ENCODE results near the gene HTRA3. TPM values are rescaled to one million over a fixed set of nuclear protein-coding genes. Genes with fewer than 3 reads are reported as not detected.

The HTRA3 gene
- polyA plus RNA-seq, 1 donor from 2014 or later: not detected

DNA sequence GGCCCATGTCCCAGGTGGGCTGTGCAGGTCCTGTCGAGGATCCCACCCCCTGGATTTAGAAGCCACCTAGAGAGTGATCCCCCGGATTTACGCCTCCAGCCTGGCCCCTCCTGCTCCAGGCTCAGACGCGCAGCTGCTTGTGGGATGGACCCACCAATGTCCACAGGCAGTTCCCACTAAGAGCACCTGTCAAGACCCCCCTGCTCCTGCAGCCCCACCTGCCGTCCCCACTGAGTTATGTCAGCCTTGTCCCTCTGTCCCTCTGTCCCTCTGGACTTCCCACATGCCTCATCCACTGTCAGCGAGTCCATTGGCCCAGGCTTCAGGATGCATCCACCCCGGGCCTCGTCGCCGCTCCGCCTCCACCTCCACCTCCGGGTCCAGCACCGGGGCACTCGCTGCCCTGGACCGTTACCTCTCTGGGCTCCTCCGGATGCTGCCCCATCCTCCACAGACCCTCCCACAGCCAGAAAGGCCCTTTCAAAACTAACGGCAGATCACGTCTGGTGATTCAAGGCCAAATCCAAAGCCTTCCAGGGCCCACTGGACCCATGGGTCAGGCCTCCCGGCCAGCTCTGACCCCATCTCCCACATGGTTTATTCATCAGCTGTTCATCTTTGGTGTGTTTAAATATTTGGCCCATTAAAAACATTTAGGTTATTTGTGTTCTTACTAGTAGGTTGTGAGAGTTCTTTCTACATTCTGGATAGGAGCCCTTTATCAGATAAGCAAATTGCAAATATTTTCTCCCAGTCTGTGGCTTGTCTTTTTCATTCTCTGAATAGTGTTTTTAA lies 28.3 kb downstream of the HTRA3 start:
- no peaks in the 10 kb centered on the region for H4K20me1 ChIP-seq (ENCODE audit: insufficient read depth)
- no peak overlapping the region for H3K27ac ChIP-seq (ENCODE audit: low read length)
- no peak overlapping the region for H3K4me3 ChIP-seq (ENCODE audit: low read length)
- H3K9me2 ChIP-seq (ENCODE audit: insufficient read depth, low read length): no peaks in the 10 kb centered on the region
- H2AFZ ChIP-seq (ENCODE audit: low read depth, low read length): no peak overlapping the region
- no peaks in the 10 kb centered on the region for H3F3A ChIP-seq (ENCODE audit: insufficient read depth, low read length, poor library complexity, severe bottlenecking)
- no peaks in the 10 kb centered on the region for H3K36me3 ChIP-seq (ENCODE audit: insufficient read depth, low read length)
- H3K27me3 ChIP-seq (ENCODE audit: insufficient read depth, low read depth, low read length): no peaks in the 10 kb centered on the region
- TF ChIP-seq TAF1 (IDR thresholded peaks at IDR 0.05; ENCODE audit: low read depth) (no peak), POLR2AphosphoS5 (IDR thresholded peaks at IDR 0.05) (no peak), SMC3 (conservative IDR thresholded peaks at IDR 0.05; ENCODE audit: poor library complexity) (no peak), RAD21 (conservative IDR thresholded peaks at IDR 0.05) (no peak), MXI1 (conservative IDR thresholded peaks at IDR 0.05; ENCODE audit: poor library complexity, severe bottlenecking) (no peak), EZH2 (IDR thresholded peaks at IDR 0.05; ENCODE audit: borderline replicate concordance, insufficient read depth, low read length, poor library complexity, severe bottlenecking) (no peak), EP300 (conservative IDR thresholded peaks at IDR 0.05; ENCODE audit: poor library complexity, severe bottlenecking) (no peak)
- TF ChIP-seq, protein P1, sequence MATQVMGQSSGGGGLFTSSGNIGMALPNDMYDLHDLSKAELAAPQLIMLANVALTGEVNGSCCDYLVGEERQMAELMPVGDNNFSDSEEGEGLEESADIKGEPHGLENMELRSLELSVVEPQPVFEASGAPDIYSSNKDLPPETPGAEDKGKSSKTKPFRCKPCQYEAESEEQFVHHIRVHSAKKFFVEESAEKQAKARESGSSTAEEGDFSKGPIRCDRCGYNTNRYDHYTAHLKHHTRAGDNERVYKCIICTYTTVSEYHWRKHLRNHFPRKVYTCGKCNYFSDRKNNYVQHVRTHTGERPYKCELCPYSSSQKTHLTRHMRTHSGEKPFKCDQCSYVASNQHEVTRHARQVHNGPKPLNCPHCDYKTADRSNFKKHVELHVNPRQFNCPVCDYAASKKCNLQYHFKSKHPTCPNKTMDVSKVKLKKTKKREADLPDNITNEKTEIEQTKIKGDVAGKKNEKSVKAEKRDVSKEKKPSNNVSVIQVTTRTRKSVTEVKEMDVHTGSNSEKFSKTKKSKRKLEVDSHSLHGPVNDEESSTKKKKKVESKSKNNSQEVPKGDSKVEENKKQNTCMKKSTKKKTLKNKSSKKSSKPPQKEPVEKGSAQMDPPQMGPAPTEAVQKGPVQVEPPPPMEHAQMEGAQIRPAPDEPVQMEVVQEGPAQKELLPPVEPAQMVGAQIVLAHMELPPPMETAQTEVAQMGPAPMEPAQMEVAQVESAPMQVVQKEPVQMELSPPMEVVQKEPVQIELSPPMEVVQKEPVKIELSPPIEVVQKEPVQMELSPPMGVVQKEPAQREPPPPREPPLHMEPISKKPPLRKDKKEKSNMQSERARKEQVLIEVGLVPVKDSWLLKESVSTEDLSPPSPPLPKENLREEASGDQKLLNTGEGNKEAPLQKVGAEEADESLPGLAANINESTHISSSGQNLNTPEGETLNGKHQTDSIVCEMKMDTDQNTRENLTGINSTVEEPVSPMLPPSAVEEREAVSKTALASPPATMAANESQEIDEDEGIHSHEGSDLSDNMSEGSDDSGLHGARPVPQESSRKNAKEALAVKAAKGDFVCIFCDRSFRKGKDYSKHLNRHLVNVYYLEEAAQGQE (IDR thresholded peaks at IDR 0.05; ENCODE audit: borderline replicate concordance): no peak
- TF ChIP-seq, protein P2, sequence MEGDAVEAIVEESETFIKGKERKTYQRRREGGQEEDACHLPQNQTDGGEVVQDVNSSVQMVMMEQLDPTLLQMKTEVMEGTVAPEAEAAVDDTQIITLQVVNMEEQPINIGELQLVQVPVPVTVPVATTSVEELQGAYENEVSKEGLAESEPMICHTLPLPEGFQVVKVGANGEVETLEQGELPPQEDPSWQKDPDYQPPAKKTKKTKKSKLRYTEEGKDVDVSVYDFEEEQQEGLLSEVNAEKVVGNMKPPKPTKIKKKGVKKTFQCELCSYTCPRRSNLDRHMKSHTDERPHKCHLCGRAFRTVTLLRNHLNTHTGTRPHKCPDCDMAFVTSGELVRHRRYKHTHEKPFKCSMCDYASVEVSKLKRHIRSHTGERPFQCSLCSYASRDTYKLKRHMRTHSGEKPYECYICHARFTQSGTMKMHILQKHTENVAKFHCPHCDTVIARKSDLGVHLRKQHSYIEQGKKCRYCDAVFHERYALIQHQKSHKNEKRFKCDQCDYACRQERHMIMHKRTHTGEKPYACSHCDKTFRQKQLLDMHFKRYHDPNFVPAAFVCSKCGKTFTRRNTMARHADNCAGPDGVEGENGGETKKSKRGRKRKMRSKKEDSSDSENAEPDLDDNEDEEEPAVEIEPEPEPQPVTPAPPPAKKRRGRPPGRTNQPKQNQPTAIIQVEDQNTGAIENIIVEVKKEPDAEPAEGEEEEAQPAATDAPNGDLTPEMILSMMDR (IDR thresholded peaks at IDR 0.05; ENCODE audit: poor library complexity, severe bottlenecking): no peak
- no peaks in the 10 kb centered on the region for H3K79me2 ChIP-seq (replicated peaks; ENCODE audit: insufficient read depth, low read length)
- H3K4me2 ChIP-seq (ENCODE audit: low read length): no peak overlapping the region
- H3K9ac ChIP-seq (ENCODE audit: low read length): no peak overlapping the region
- no peaks in the 10 kb centered on the region for H3K9me3 ChIP-seq (ENCODE audit: low read length)

DNA sequence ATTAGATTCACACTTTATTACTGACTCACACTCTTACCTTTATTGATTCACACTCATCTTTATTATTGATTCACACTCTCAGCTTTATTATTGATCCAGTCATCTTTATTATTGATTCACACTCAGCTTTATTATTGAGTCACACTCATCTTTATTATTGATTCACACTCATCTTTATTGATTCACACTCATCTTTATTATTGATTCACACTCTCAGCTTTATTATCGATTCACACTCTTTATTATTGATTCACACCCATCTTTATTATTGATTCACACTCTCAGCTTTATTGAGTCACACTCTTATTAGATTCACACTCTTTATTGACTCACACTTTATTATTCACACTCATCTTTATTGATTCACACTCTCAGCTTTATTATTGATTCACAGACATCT lies 31.3 kb downstream of the HTRA3 start:
- no peaks in the 10 kb centered on the region for H3K27me3 ChIP-seq (ENCODE audit: insufficient read depth, low read depth, low read length)
- no peak overlapping the region for H3K4me2 ChIP-seq (ENCODE audit: low read length)
- no peaks in the 10 kb centered on the region for H3F3A ChIP-seq (ENCODE audit: insufficient read depth, low read length, poor library complexity, severe bottlenecking)

More for the DNA sequence above, 31.3 kb downstream of the HTRA3 start:
- Histone ChIP-seq H4K20me1 (ENCODE audit: insufficient read depth) (no peaks in the 10 kb centered on the region), H3K27ac (ENCODE audit: low read length) (no peak overlapping the region), H3K4me3 (ENCODE audit: low read length) (no peak overlapping the region), H3K36me3 (ENCODE audit: insufficient read depth, low read length) (no peaks in the 10 kb centered on the region), H3K79me2 (replicated peaks; ENCODE audit: insufficient read depth, low read length) (no peaks in the 10 kb centered on the region), H2AFZ (ENCODE audit: low read depth, low read length) (no peak overlapping the region), H3K9me3 (ENCODE audit: low read length) (no peaks in the 10 kb centered on the region), H3K9me2 (ENCODE audit: insufficient read depth, low read length) (no peaks in the 10 kb centered on the region), H3K9ac (ENCODE audit: low read length) (no peak overlapping the region)
- TF ChIP-seq SMC3 (conservative IDR thresholded peaks at IDR 0.05; ENCODE audit: poor library complexity) (no peak), RAD21 (conservative IDR thresholded peaks at IDR 0.05) (no peak), EP300 (conservative IDR thresholded peaks at IDR 0.05; ENCODE audit: poor library complexity, severe bottlenecking) (no peak), TAF1 (IDR thresholded peaks at IDR 0.05; ENCODE audit: low read depth) (no peak)
- TF ChIP-seq, protein P2 (IDR thresholded peaks at IDR 0.05; ENCODE audit: poor library complexity, severe bottlenecking): no peak

Measured in neural cell (in vitro differentiated cells).